GM12874 (cell line): Measurements from ENCODE around the gene ZFX.

Experiments used
- TF ChIP-seq, protein P1 (sequence below): IDR thresholded peaks from 2 replicates; pipeline ENCODE4 v1.5.1; 2011; ENCODE audit warnings: low read depth, mild to moderate bottlenecking, control low read depth, low read length, moderate library complexity; ENCODE audit not compliant: insufficient read depth

Gene ZFX

DNA sequence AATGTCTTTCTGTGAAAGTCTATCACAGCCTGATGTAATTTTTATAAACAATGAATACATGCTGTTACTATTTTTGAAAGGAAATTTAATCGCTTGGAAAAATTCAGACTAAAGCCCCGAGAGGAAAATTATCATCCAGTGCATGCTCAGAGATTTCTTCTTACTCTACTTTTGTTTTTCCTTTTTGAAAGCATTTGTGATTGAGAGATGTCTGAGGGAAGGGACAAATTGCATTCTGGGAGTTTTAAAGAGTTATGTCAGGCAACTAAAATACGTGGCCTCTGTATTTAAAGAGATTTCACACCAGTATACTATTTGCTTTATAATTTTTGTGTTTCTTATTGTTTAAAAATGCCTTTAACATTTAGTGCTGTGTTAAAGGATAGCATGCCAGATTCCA, 1.4 kb upstream of the ZFX start:
- TF ChIP-seq, protein P1, sequence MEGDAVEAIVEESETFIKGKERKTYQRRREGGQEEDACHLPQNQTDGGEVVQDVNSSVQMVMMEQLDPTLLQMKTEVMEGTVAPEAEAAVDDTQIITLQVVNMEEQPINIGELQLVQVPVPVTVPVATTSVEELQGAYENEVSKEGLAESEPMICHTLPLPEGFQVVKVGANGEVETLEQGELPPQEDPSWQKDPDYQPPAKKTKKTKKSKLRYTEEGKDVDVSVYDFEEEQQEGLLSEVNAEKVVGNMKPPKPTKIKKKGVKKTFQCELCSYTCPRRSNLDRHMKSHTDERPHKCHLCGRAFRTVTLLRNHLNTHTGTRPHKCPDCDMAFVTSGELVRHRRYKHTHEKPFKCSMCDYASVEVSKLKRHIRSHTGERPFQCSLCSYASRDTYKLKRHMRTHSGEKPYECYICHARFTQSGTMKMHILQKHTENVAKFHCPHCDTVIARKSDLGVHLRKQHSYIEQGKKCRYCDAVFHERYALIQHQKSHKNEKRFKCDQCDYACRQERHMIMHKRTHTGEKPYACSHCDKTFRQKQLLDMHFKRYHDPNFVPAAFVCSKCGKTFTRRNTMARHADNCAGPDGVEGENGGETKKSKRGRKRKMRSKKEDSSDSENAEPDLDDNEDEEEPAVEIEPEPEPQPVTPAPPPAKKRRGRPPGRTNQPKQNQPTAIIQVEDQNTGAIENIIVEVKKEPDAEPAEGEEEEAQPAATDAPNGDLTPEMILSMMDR, result no peak

- TF ChIP-seq, protein P1, result no peak
Measured at GRCh38 chrX:24148535-24149350, 786 bp upstream of the ZFX start.

DNA sequence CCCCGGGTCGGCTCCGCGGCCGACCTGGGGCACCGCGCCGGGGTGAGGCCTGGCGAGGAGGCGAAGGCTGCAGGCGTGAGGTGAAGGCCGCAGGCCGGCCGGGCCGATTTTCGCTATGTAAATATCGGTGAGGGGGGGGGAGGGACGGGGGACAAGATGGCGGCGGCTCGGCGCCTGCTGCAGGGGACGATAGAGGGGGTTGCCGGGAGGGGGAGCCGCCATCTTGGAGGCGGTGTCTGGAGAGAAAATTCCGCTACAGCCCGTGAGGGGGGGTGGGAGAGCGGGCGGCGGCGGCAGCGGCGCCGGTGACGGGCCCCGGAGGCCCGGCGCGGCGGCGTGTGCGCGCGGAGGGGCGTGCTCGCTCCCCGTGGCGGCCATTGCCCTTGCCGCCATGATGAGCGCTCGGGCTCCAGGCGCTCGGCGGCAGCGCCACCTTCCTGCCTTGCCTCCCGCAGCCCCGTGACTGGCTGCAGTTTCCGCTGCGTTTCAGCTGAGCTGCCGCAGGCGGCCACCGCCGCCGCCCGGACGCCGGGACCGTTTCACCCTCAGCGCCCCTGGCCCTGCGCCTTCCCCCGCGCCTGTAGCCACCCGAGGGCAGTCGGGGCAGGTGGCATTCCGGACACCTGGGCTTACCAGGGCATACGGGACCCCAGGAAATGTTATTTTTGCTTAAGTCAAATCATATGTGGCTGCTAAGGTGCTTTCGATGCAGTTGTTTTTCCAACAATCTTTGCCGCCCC, 692 bp downstream of the ZFX start:
- TF ChIP-seq, protein P1, result peak; percentile 41

GRCh38 chrX:24150898-24151297, 1.4 kb downstream of the ZFX start:
- TF ChIP-seq, protein P1, result no peak

DNA sequence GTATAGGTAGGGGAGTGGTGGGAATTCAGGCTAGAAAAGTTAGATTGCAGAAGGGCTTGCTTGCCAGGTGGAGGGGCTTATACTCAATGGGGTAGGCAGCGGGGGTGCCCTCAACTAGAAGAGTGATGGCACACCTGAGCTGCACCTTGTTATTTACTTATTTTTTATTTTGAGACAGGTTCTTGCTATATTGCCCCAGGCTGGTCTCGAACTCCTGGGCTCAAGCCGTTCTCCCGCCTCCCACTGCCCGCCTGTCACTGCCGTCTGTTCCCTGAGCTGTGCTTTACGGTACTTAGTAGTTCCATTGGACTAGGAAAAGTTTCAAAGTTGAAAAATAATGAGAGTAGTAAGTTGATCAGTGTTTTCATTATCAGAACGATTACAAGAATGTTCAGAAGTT, 2.0 kb downstream of the ZFX start:
- TF ChIP-seq, protein P1, result no peak

DNA sequence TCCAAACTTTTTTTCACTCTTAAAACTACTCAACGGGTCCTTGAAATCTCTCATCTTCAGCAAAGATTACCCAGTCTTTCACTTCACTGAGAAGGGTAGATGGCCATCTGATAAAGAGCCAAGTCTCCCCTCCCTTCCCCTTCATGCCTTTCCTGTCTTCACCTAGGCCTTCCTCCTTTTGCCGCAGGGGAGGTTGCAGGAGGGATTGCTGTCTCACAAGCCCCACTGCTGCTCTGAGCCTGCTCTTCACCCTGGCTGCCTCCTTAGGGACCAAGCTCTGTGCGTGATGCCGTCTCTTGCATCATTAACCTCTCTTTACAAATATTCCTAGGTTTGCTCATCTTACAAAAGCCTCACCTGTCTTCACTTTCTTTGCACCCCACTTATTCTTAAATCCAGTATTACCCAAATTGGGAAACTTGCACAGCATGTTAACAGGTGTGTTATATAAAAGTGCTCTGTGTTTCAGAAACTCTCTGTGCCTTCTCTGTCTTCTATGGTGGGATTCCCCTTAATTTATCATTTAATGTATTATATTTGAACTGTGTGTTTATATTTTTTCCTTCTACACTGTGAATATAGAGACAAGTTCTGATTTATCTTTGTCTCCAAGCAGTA, 3.8 kb downstream of the ZFX start:
- TF ChIP-seq, protein P1, result no peak

DNA sequence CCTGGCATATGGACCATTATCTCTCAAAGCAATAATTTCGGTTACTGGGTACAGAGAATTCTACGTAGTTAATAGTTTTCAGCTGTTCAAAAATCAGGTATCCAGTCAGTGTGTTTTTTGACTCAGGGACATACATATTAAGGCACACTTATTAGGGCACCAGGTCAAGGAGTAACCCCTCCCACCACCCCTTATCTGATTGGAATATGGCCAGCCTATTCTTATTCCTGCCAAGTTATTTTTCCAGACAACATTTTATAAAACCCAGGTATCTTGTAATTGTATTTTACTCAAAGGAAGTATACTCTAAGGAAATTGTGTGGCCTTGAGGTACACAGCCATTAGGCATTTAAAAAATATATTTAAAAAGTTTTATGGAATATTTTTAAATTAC, 4.3 kb downstream of the ZFX start:
- TF ChIP-seq, protein P1, result no peak
